K562 (cell line): ENCODE measurements around the gene EFHC1. TPM values are rescaled to one million over a fixed set of nuclear protein-coding genes. Genes with fewer than 3 reads are reported as not detected.

Experiments
- ATF3 ChIP-seq, 2 experiments: fragments of 450-650 bp in 1 of 2; sonication (generic) in 1 of 2; formaldehyde crosslinking in 1 of 2; IDR thresholded peaks in 1 of 2; conservative IDR thresholded peaks in 1 of 2; 2 replicates each; pipeline versions ENCODE4 v1.6.1 to v1.8.1; 2016 to 2023; ENCODE audit warnings: mild to moderate bottlenecking in 2 of 2, moderate library complexity in 2 of 2, inconsistent platforms in 1 of 2, missing genetic modification reagents in 1 of 2
- CSDE1 ChIP-seq, 2 experiments: fragments of 450-650 bp; IDR thresholded peaks; 2 replicates each; pipeline ENCODE4 v1.6.1; 2016; ENCODE audit warnings: mild to moderate bottlenecking in 1 of 2
- FOXK1 ChIP-seq: sonication (generic); formaldehyde crosslinking; IDR thresholded peaks from 2 replicates; pipeline ENCODE4 v1.8.0; 2022; ENCODE audit warnings: missing genetic modification reagents, mild to moderate bottlenecking, borderline replicate concordance
- GTF2A2 ChIP-seq: IDR thresholded peaks from 2 replicates; pipeline ENCODE4 v1.6.1; 2016; ENCODE audit warnings: mild to moderate bottlenecking, missing genetic modification characterization, missing compliant biosample characterization
- NELFE ChIP-seq: IDR thresholded peaks from 2 replicates; pipeline ENCODE4 v1.6.1; 2011; ENCODE audit warnings: mild to moderate bottlenecking; ENCODE audit not compliant: insufficient read depth, insufficient read length
- NONO ChIP-seq, 2 experiments: fragments of 200-400 bp in 1 of 2; fragments of 450-650 bp in 1 of 2; formaldehyde crosslinking in 1 of 2; IDR thresholded peaks; 2 replicates each; pipeline ENCODE4 v1.6.1; 2017; ENCODE audit warnings: low read depth in 2 of 2, mild to moderate bottlenecking in 2 of 2, moderate library complexity in 2 of 2, low read length in 1 of 2
- POLR2B ChIP-seq: fragments of 450-650 bp; IDR thresholded peaks from 2 replicates; pipeline ENCODE4 v1.6.1; 2018; ENCODE audit warnings: low read depth; ENCODE audit not compliant: partially characterized antibody
- SOX6 ChIP-seq: fragments of 450-650 bp; IDR thresholded peaks from 2 replicates; pipeline ENCODE4 v1.6.1; 2014; ENCODE audit warnings: mild to moderate bottlenecking
- SRSF7 ChIP-seq: fragments of 200-400 bp; formaldehyde crosslinking; optimal IDR thresholded peaks from 2 replicates; pipeline ENCODE3; 2017; ENCODE audit warnings: mild to moderate bottlenecking, low read depth, low read length
- TCFL5 ChIP-seq: fragments of 250-450 bp; sonication (Bioruptor Pico); conservative IDR thresholded peaks from 2 replicates; pipeline ENCODE4 v1.6.1; 2021; ENCODE audit warnings: mild to moderate bottlenecking, moderate library complexity, matching md5 sums
- TEAD4 ChIP-seq, 2 experiments: sonication (generic) in 1 of 2; formaldehyde crosslinking in 1 of 2; IDR thresholded peaks; 2 replicates each; pipeline versions ENCODE4 v1.6.1 to v1.8.0; 2012 to 2022; ENCODE audit warnings: borderline replicate concordance in 1 of 2, inconsistent platforms in 1 of 2, low read length in 1 of 2, mild to moderate bottlenecking in 1 of 2, missing genetic modification reagents in 1 of 2
- ZBTB33 ChIP-seq: sonication (generic); formaldehyde crosslinking; IDR thresholded peaks from 2 replicates; pipeline ENCODE4 v1.8.1; 2023; ENCODE audit warnings: mild to moderate bottlenecking, missing genetic modification reagents
- ZNF347 ChIP-seq: fragments of 450-650 bp; formaldehyde crosslinking; IDR thresholded peaks from 2 replicates; pipeline ENCODE4 v1.4.0; 2020; ENCODE audit warnings: low read depth, mild to moderate bottlenecking, moderate library complexity
- ZNF609 ChIP-seq: sonication (generic); formaldehyde crosslinking; IDR thresholded peaks from 2 replicates; pipeline ENCODE4 v1.8.1; 2023; ENCODE audit warnings: missing genetic modification reagents, mild to moderate bottlenecking, borderline replicate concordance
- ZNF764 ChIP-seq: fragments of 250-450 bp; sonication (Bioruptor Pico); IDR thresholded peaks from 2 replicates; pipeline ENCODE4 v1.4.0; 2020; ENCODE audit warnings: low read depth, mild to moderate bottlenecking, moderate library complexity
- ZNF785 ChIP-seq: fragments of 250-450 bp; sonication (Bioruptor Pico); IDR thresholded peaks from 2 replicates; pipeline ENCODE4 v1.4.0; 2020; ENCODE audit warnings: mild to moderate bottlenecking
- polyA plus RNA-seq, 8 experiments: library from polyadenylated mRNA; depleted of rRNA in 4 of 8; stranded (reverse) in 5 of 8; unstranded in 3 of 8; fragments of >200 nt; fragmentation: Nextera tagmentation in 2 of 8; fragmentation: Illumina TruSeq in 1 of 8; extraction: Ambion mirVana in 2 of 8; extraction: Trizol in 1 of 8; gene quantifications; 2 replicates each; pipeline versions ENCODE4 v1.2.1 to v1.2.3, GENCODE V29; 2011 to 2014; ENCODE audit warnings: inconsistent platforms in 1 of 8, missing spikeins in 1 of 8
- total RNA-seq, 7 experiments: library from RNA; depleted of rRNA in 6 of 7; stranded (reverse); fragments of >200 nt in 6 of 7; fragmentation: Illumina TruSeq in 2 of 7; extraction: Trizol in 2 of 7; gene quantifications; 2 replicates each; pipeline versions ENCODE4 v1.2.1 to v1.2.3, GENCODE V29; 2011 to 2021; ENCODE audit warnings: low replicate concordance in 1 of 7

EFHC1 gene
- total and polyA plus RNA-seq, 9 of the 15 experiments (the other 6 are each of a cell fraction or from before 2014, with no cell fraction given): 9.5 to 31.0 (median 14.9) TPM

- TF ChIP-seq ATF3 (IDR thresholded peaks at IDR 0.05) (no peak), ATF3 (CRISPR knock-in tag; conservative IDR thresholded peaks at IDR 0.05) (no peak), ZNF785 (no peak), GTF2A2 (tag) (no peak), TCFL5 (CRISPR knock-in tag) (no peak), ZNF347 (CRISPR knock-in tag) (no peak), CSDE1 (IDR thresholded peaks at IDR 0.05) (peak in 1 of 2 experiments; percentile 90; a peak in 2 of 4 replicates), TEAD4 (IDR thresholded peaks at IDR 0.05; ENCODE audit: low read length) (no peak), TEAD4 (CRISPR knock-in tag; IDR thresholded peaks at IDR 0.05; ENCODE audit: borderline replicate concordance) (no peak), FOXK1 (CRISPR knock-in tag) (no peak), ZBTB33 (CRISPR knock-in tag) (no peak), NELFE (no peak), ZNF609 (no peak), ZNF764 (CRISPR knock-in tag) (no peak), SOX6 (no peak), NONO (IDR thresholded peaks at IDR 0.05; ENCODE audit: low read depth in 2 of 2, low read length in 1 of 2) (no peak), POLR2B (peak; percentile 89), SRSF7 (no peak)
These were observed at the start of gene EFHC1 (continued) for GRCh38 chr6:52419809-52420667.
